Mucosa of gallbladder (tissue), 1 donor: ENCODE results near the gene KIAA0040. TPM values are rescaled to one million over a fixed set of nuclear protein-coding genes. Genes with fewer than 3 reads are reported as not detected.
"Not testable (repeated sequence)": the region's sequence is repeated elsewhere in the genome, so short reads cannot be mapped to it uniquely, and the experiment has no call there.

Source experiments
- DNase-seq: peaks from one replicate; pipeline ENCODE4 v3.0.0-alpha.2; 2020; ENCODE audit warnings: low spot score
- total RNA-seq: library from RNA; stranded (reverse); gene quantifications from one replicate; pipeline ENCODE4 v1.2.1, GENCODE V29; 2021
- donor health status: DM: no; HTN: no; CAD: no.

Gene KIAA0040
- total RNA-seq, 1 donor from 2014 or later = 16.1 TPM

- DNase-seq = no peak
Observed at GRCh38 chr1:175137369-175137768, 55.2 kb downstream of the KIAA0040 start.

GRCh38 chr1:175136246-175136645 lies 56.3 kb downstream of the KIAA0040 start:
- DNase-seq = no peak

GRCh38 chr1:175134500-175134899 lies 58.1 kb downstream of the KIAA0040 start:
- DNase-seq = no peak

- no peak for DNase-seq
Observed at GRCh38 chr1:175133673-175134435, 58.7 kb downstream of the KIAA0040 start.

- no peak for DNase-seq
Observed at GRCh38 chr1:175132436-175132835, 60.1 kb downstream of the KIAA0040 start.

- no peak for DNase-seq
Observed at GRCh38 chr1:175131095-175131494, 61.5 kb downstream of the KIAA0040 start.

- no peak for DNase-seq
Observed at GRCh38 chr1:175130649-175131045, 61.9 kb downstream of the KIAA0040 start.

GRCh38 chr1:175129997-175130648 lies 62.5 kb downstream of the KIAA0040 start:
- DNase-seq = no peak

GRCh38 chr1:175129644-175129996 lies 63.0 kb downstream of the KIAA0040 start:
- DNase-seq = no peak

- peak; percentile 54 for DNase-seq
Observed at GRCh38 chr1:175129182-175129581, 63.4 kb downstream of the KIAA0040 start.

- DNase-seq = no peak
Observed at GRCh38 chr1:175128523-175128922, 64.1 kb downstream of the KIAA0040 start.

- no peak for DNase-seq
Observed at GRCh38 chr1:175127565-175127964, 65.0 kb downstream of the KIAA0040 start.

GRCh38 chr1:175126347-175126746 lies 66.2 kb downstream of the KIAA0040 start:
- no peak for DNase-seq

- no peak for DNase-seq
Observed at GRCh38 chr1:175124861-175125260, 67.7 kb downstream of the KIAA0040 start.

GRCh38 chr1:175120511-175120910 lies 72.1 kb downstream of the KIAA0040 start:
- no peak for DNase-seq

GRCh38 chr1:175118375-175119367 lies 73.9 kb downstream of the KIAA0040 start:
- no peak for DNase-seq

GRCh38 chr1:175116903-175117302 lies 75.7 kb downstream of the KIAA0040 start:
- no peak for DNase-seq

- DNase-seq = no peak
Observed at GRCh38 chr1:175116210-175116798, 76.3 kb downstream of the KIAA0040 start.

GRCh38 chr1:175114996-175115395 lies 77.6 kb downstream of the KIAA0040 start:
- DNase-seq = no peak

- not testable (repeated sequence) for DNase-seq
Observed at GRCh38 chr1:175108331-175108820, 84.2 kb downstream of the KIAA0040 start.
